ENCODE results near the gene VWCE. TPM values are rescaled to one million over a fixed set of nuclear protein-coding genes. Genes with fewer than 3 reads are reported as not detected.
A peak's percentile ranks its signal among the peaks of the same experiment; 100 is the strongest.

VWCE gene
- total RNA-seq, 5 donors from 2014 or later (not counting 1 experiment from before 2014, with no cell fraction given): 0.48 to 1.3 (median 0.60) TPM

- H3K4me3 ChIP-seq (ENCODE audit: control insufficient read depth in 1 of 2, extremely low read depth in 1 of 2, low read length in 1 of 2): no peak overlapping the region
- ChIA-PET CTCF (interaction anchor here (0.6 to 2.5 kb wide), 7 partner anchors 27 to 115 kb away, joined by 3 to 23 read pairs (median 9); partner anchors contain the start of genes CYB561A3 (in 1 of the 2), TMEM138 (in 1 of the 2) and TMEM216 (in 1 of the 2)), POLR2A (interaction anchor here in 1 of 2 donors (0.5 kb wide), 2 partner anchors 15 to 54 kb away, joined by 3 to 5 read pairs; no protein-coding TSS in a partner anchor)
- 95% methylated on average over 14 of the region's 16 CpGs for WGBS (ENCODE audit: insufficient coverage)
- Mint-ChIP-seq H3K4me1 (peaks cover 49 to 52% (median 50%) of the 10 kb centered on the region in 3 donors), H3K4me3 (peak overlapping the region; percentile 92 to 94 (median 92)), H3K27me3 (no peaks in the 10 kb centered on the region), H3K27ac (peak overlapping the region; percentile 97 to 99), H3K36me3 (peaks cover 17% of the 10 kb centered on the region), H3K9me3 (no peaks in the 10 kb centered on the region)
- H3K27ac ChIP-seq (ENCODE audit: low read length): peak overlapping the region; percentile 2
- H3K27me3 ChIP-seq (replicated peaks in 1 of 2; ENCODE audit: control insufficient read depth in 2 of 2, extremely low read depth in 1 of 2, insufficient read depth in 2 of 2, low read length in 1 of 2): no peaks in the 10 kb centered on the region
- no peak for ATAC-seq (replicated peaks in 1 of 4)
- peaks cover 22 to 46% of the 10 kb centered on the region in 2 experiments for H3K4me1 ChIP-seq (ENCODE audit: control insufficient read depth in 1 of 2, extremely low read depth in 1 of 2, insufficient read depth in 2 of 2, low read length in 2 of 2)
- peak in 1 of 35 experiments; percentile 14 for DNase-seq
- peaks cover under 1 to 15% of the 10 kb centered on the region in 2 donors for H3K36me3 ChIP-seq (ENCODE audit: control insufficient read depth in 2 of 2, extremely low read depth in 1 of 2, insufficient read depth in 1 of 2, low read length in 1 of 2)
- H3K9me3 ChIP-seq: no peaks in the 10 kb centered on the region
Measured at GRCh38 chr11:61334434-61335354, 39.6 kb upstream of the VWCE start.

- Mint-ChIP-seq H3K4me1 (peaks cover 56 to 60% (median 57%) of the 10 kb centered on the region in 3 donors), H3K4me3 (peak overlapping the region; percentile 92 to 94 (median 92)), H3K9me3 (no peaks in the 10 kb centered on the region), H3K27ac (peak overlapping the region; percentile 97 to 99), H3K27me3 (no peaks in the 10 kb centered on the region), H3K36me3 (peaks cover 20% of the 10 kb centered on the region)
- Histone ChIP-seq H3K4me1 (ENCODE audit: control insufficient read depth in 1 of 2, extremely low read depth in 1 of 2, insufficient read depth in 2 of 2, low read length in 2 of 2) (peaks cover 22 to 46% of the 10 kb centered on the region in 2 experiments), H3K9me3 (no peaks in the 10 kb centered on the region), H3K36me3 (ENCODE audit: control insufficient read depth in 2 of 2, extremely low read depth in 1 of 2, insufficient read depth in 1 of 2, low read length in 1 of 2) (peaks cover 8 to 16% of the 10 kb centered on the region in 2 donors), H3K27me3 (replicated peaks in 1 of 2; ENCODE audit: control insufficient read depth in 2 of 2, extremely low read depth in 1 of 2, insufficient read depth in 2 of 2, low read length in 1 of 2) (no peaks in the 10 kb centered on the region), H3K27ac (ENCODE audit: low read length) (peak overlapping the region; percentile 85), H3K4me3 (ENCODE audit: control insufficient read depth in 1 of 2, extremely low read depth in 1 of 2, low read length in 1 of 2) (peak overlapping the region; percentile 74 to 83)
- peak in 1 of 35 experiments; percentile 4 for DNase-seq
- no peak for ATAC-seq (replicated peaks in 1 of 4)
- ChIA-PET POLR2A (interaction anchor here (0.5 to 1.3 kb wide), 5 partner anchors 14 to 677 kb away, joined by 3 to 7 read pairs (median 4); partner anchors contain the start of gene TMEM138 (in 1 of the 2)), CTCF (interaction anchor here (0.5 to 2.5 kb wide), 7 partner anchors 28 to 68 kb away, joined by 3 to 17 read pairs (median 4); partner anchors contain the start of genes CYB561A3 (in 1 of the 2), TMEM138 (in 1 of the 2) and TMEM216 (in 1 of the 2))
- 0% methylated on average over 8 of the region's 19 CpGs for WGBS (ENCODE audit: insufficient coverage)
Measured at GRCh38 chr11:61333550-61334433, 38.7 kb upstream of the VWCE start.

GRCh38 chr11:61332797-61333549 lies 37.9 kb upstream of the VWCE start, which contains the start of the genes DDB1 and TKFC:
Gene DDB1 (minus strand): TSS chr11:61333105. CDS start chr11:61332968, 137 bp downstream.
Gene TKFC (plus strand): TSS chr11:61333228. CDS start chr11:61334729, 1,501 bp downstream.
- under 1% methylated on average over 62 of the region's 81 CpGs for WGBS (ENCODE audit: insufficient coverage)
- Mint-ChIP-seq H3K27me3 (no peaks in the 10 kb centered on the region), H3K4me1 (peaks cover 60 to 61% (median 61%) of the 10 kb centered on the region in 3 donors), H3K4me3 (peak within 1 kb of the TSS; percentile 92 to 94 (median 92)), H3K36me3 (peaks cover 24% of the 10 kb centered on the region), H3K27ac (peak within 1 kb of the TSS; percentile 97 to 99), H3K9me3 (no peaks in the 10 kb centered on the region)
- peaks cover 8 to 23% of the 10 kb centered on the region in 2 donors for H3K36me3 ChIP-seq (ENCODE audit: control insufficient read depth in 2 of 2, extremely low read depth in 1 of 2, insufficient read depth in 1 of 2, low read length in 1 of 2)
- peak; percentile 94 to 96 (median 95) for ATAC-seq (replicated peaks in 1 of 4)
- ChIA-PET CTCF (interaction anchor here (1.0 to 2.5 kb wide), 4 partner anchors 29 to 60 kb away, joined by 4 to 17 read pairs (median 9); partner anchors contain the start of genes CYB561A3 (in 1 of the 2), TMEM138 (in 1 of the 2) and TMEM216 (in 1 of the 2)), POLR2A (interaction anchor here (0.5 to 1.3 kb wide), 2 partner anchors 30 to 678 kb away, joined by 3 to 4 read pairs; partner anchors contain the start of gene TMEM138 (in 1 of the 2))
- peak; percentile 94 to 99 (median 96) for DNase-seq
- peaks cover 22 to 46% of the 10 kb centered on the region in 2 experiments for H3K4me1 ChIP-seq (ENCODE audit: control insufficient read depth in 1 of 2, extremely low read depth in 1 of 2, insufficient read depth in 2 of 2, low read length in 2 of 2)
- H3K27me3 ChIP-seq (replicated peaks in 1 of 2; ENCODE audit: control insufficient read depth in 2 of 2, extremely low read depth in 1 of 2, insufficient read depth in 2 of 2, low read length in 1 of 2): no peaks in the 10 kb centered on the region
- H3K4me3 ChIP-seq (ENCODE audit: control insufficient read depth in 1 of 2, extremely low read depth in 1 of 2, low read length in 1 of 2): peak within 1 kb of the TSS; percentile 74 to 83
- no peaks in the 10 kb centered on the region for H3K9me3 ChIP-seq
- peak within 1 kb of the TSS; percentile 85 for H3K27ac ChIP-seq (ENCODE audit: low read length)

GRCh38 chr11:61332281-61332796 lies 37.2 kb upstream of the VWCE start:
- CTCF ChIA-PET: interaction anchor here in 1 of 2 donors (0.7 kb wide), 1 partner anchor 61 kb away, joined by 3 read pairs; no protein-coding TSS in a partner anchor
- Mint-ChIP-seq H3K27me3 (no peaks in the 10 kb centered on the region), H3K36me3 (peaks cover 30% of the 10 kb centered on the region), H3K9me3 (no peaks in the 10 kb centered on the region), H3K27ac (peak overlapping the region; percentile 79 to 84), H3K4me1 (peaks cover 60 to 67% (median 67%) of the 10 kb centered on the region in 3 donors), H3K4me3 (peak overlapping the region; percentile 92 to 94 (median 92))
- peaks cover 8 to 29% of the 10 kb centered on the region in 2 donors for H3K36me3 ChIP-seq (ENCODE audit: control insufficient read depth in 2 of 2, extremely low read depth in 1 of 2, insufficient read depth in 1 of 2, low read length in 1 of 2)
- WGBS (ENCODE audit: insufficient coverage): 2% methylated on average over 24 of the region's 24 CpGs
- POLR2A ChIA-PET: interaction anchor here in 1 of 2 donors (1.1 kb wide), 1 partner anchor 98 kb away, joined by 4 read pairs; the partner anchor contains the start of genes CPSF7 and SDHAF2
- no peaks in the 10 kb centered on the region for H3K9me3 ChIP-seq
- no peaks in the 10 kb centered on the region for H3K27me3 ChIP-seq (replicated peaks in 1 of 2; ENCODE audit: control insufficient read depth in 2 of 2, extremely low read depth in 1 of 2, insufficient read depth in 2 of 2, low read length in 1 of 2)
- peak overlapping the region; percentile 58 for H3K27ac ChIP-seq (ENCODE audit: low read length)
- peak overlapping the region; percentile 74 to 83 for H3K4me3 ChIP-seq (ENCODE audit: control insufficient read depth in 1 of 2, extremely low read depth in 1 of 2, low read length in 1 of 2)
- DNase-seq: peak in 7 of 35 experiments; percentile 2 to 11 (median 5)
- peaks cover 22 to 46% of the 10 kb centered on the region in 2 experiments for H3K4me1 ChIP-seq (ENCODE audit: control insufficient read depth in 1 of 2, extremely low read depth in 1 of 2, insufficient read depth in 2 of 2, low read length in 2 of 2)
- no peak for ATAC-seq (replicated peaks in 1 of 4)

GRCh38 chr11:61331651-61332050 lies 36.5 kb upstream of the VWCE start:
- peak overlapping the region; percentile 79 to 84 for H3K27ac Mint-ChIP-seq
- Histone ChIP-seq H3K27ac (ENCODE audit: low read length) (no peak overlapping the region), H3K9me3 (no peaks in the 10 kb centered on the region), H3K36me3 (ENCODE audit: control insufficient read depth in 2 of 2, extremely low read depth in 1 of 2, insufficient read depth in 1 of 2, low read length in 1 of 2) (peaks cover 8 to 35% of the 10 kb centered on the region in 2 donors), H3K4me3 (ENCODE audit: control insufficient read depth in 1 of 2, extremely low read depth in 1 of 2, low read length in 1 of 2) (peak overlapping the region; percentile 6 to 83), H3K4me1 (ENCODE audit: control insufficient read depth in 1 of 2, extremely low read depth in 1 of 2, insufficient read depth in 2 of 2, low read length in 2 of 2) (peaks cover 22 to 45% of the 10 kb centered on the region in 2 experiments), H3K27me3 (replicated peaks in 1 of 2; ENCODE audit: control insufficient read depth in 2 of 2, extremely low read depth in 1 of 2, insufficient read depth in 2 of 2, low read length in 1 of 2) (no peaks in the 10 kb centered on the region)
- POLR2A ChIA-PET: interaction anchor here in 1 of 2 donors (1.1 kb wide), 1 partner anchor 98 kb away, joined by 4 read pairs; the partner anchor contains the start of genes CPSF7 and SDHAF2
- peak overlapping the region; percentile 92 to 94 (median 92) for H3K4me3 Mint-ChIP-seq
- H3K27me3 Mint-ChIP-seq: no peaks in the 10 kb centered on the region
- peaks cover 30% of the 10 kb centered on the region for H3K36me3 Mint-ChIP-seq
- H3K4me1 Mint-ChIP-seq: peaks cover 55 to 67% (median 63%) of the 10 kb centered on the region in 3 donors
- ATAC-seq (replicated peaks in 1 of 4): no peak
- CTCF ChIA-PET: interaction anchor here in 1 of 2 donors (0.7 kb wide), 1 partner anchor 61 kb away, joined by 3 read pairs; no protein-coding TSS in a partner anchor
- no peaks in the 10 kb centered on the region for H3K9me3 Mint-ChIP-seq
- no peak for DNase-seq
- WGBS (ENCODE audit: insufficient coverage): 81% methylated on average over 5 of the region's 6 CpGs
